HepG2 (cell line): ENCODE results near the gene CDK7. TPM values are rescaled to one million over a fixed set of nuclear protein-coding genes. Genes with fewer than 3 reads are reported as not detected.

ENCODE experiments used
- DDIT3 ChIP-seq: sonication (generic); formaldehyde crosslinking; IDR thresholded peaks from 2 replicates; pipeline ENCODE4 v1.4.0; 2020; ENCODE audit warnings: mild to moderate bottlenecking, missing genetic modification reagents
- DNMT1 ChIP-seq: sonication (generic); formaldehyde crosslinking; IDR thresholded peaks from 2 replicates; pipeline ENCODE4 v1.5.1; 2020; ENCODE audit warnings: mild to moderate bottlenecking, missing genetic modification reagents
- EEA1 ChIP-seq: sonication (generic); formaldehyde crosslinking; IDR thresholded peaks from 2 replicates; pipeline ENCODE4 v1.5.1; 2020; ENCODE audit warnings: mild to moderate bottlenecking, missing genetic modification reagents, borderline replicate concordance
- KDM6A ChIP-seq: IDR thresholded peaks from 2 replicates; pipeline ENCODE4 v1.6.1; 2016; ENCODE audit warnings: low read depth
- KLF15 ChIP-seq: sonication (generic); formaldehyde crosslinking; IDR thresholded peaks from 2 replicates; pipeline ENCODE4 v1.8.1; 2023; ENCODE audit warnings: borderline replicate concordance, mild to moderate bottlenecking, inconsistent platforms, missing genetic modification reagents, mixed read lengths
- LBX2 ChIP-seq: sonication (generic); formaldehyde crosslinking; IDR thresholded peaks from 2 replicates; pipeline ENCODE4 v1.5.0; 2020; ENCODE audit warnings: missing genetic modification reagents, mild to moderate bottlenecking, borderline replicate concordance
- NFYC ChIP-seq: IDR thresholded peaks from 2 replicates; pipeline ENCODE4 v1.6.1; 2016; ENCODE audit warnings: missing genetic modification reagents, missing compliant biosample characterization
- SIX4 ChIP-seq: sonication (generic); formaldehyde crosslinking; IDR thresholded peaks from 2 replicates; pipeline ENCODE4 v1.4.0; 2020; ENCODE audit warnings: missing genetic modification reagents
- XRCC5 ChIP-seq: fragments of 200-400 bp; formaldehyde crosslinking; optimal IDR thresholded peaks from 2 replicates; pipeline ENCODE3; 2017; ENCODE audit warnings: mild to moderate bottlenecking, low read length
- ZNF816 ChIP-seq: sonication (generic); formaldehyde crosslinking; IDR thresholded peaks from 2 replicates; pipeline ENCODE4 v1.8.0; 2022; ENCODE audit warnings: missing genetic modification reagents, mild to moderate bottlenecking, borderline replicate concordance
- polyA plus RNA-seq, 8 experiments: library from polyadenylated mRNA; depleted of rRNA in 3 of 8; stranded (reverse) in 7 of 8; unstranded in 1 of 8; fragments of >200 nt; fragmentation: Illumina TruSeq in 4 of 8; extraction: Trizol in 4 of 8; gene quantifications; 2 replicates each; pipeline versions ENCODE4 v1.2.1 to v1.2.3, GENCODE V29; 2011 to 2016; ENCODE audit warnings: low read depth in 4 of 8, missing spikeins in 1 of 8, mixed read lengths in 1 of 8; ENCODE audit not compliant: insufficient read depth in 1 of 8
- total RNA-seq, 5 experiments: library from RNA; depleted of rRNA; stranded (reverse); fragments of >200 nt; fragmentation: Illumina TruSeq; extraction: Trizol; gene quantifications; 2 replicates each; pipeline ENCODE4 v1.2.3, GENCODE V29; 2016; ENCODE audit warnings: low read depth in 1 of 5
- TF ChIP-seq, protein P1 (sequence below): sonication (generic); formaldehyde crosslinking; IDR thresholded peaks from 2 replicates; pipeline ENCODE4 v1.4.0; 2020; ENCODE audit warnings: missing genetic modification reagents
- TF ChIP-seq, protein P2 (sequence below): sonication (generic); formaldehyde crosslinking; IDR thresholded peaks from 2 replicates; pipeline ENCODE4 v1.5.0; 2020; ENCODE audit warnings: mild to moderate bottlenecking, missing genetic modification reagents, borderline replicate concordance

The CDK7 gene
- total and polyA plus RNA-seq, 2 of the 13 experiments (the other 11 are each of a cell fraction or from before 2014, with no cell fraction given): 41.2 to 54.9 TPM

GRCh38 chr5:69189162-69190086 is 45.3 kb upstream of the CDK7 start, which contains the start of gene CENPH (continued):
- TF ChIP-seq ZNF816 (CRISPR knock-in tag) (peak; percentile 88), LBX2 (CRISPR knock-in tag) (peak; percentile 73; the same call in 1 of the 2 replicates), DDIT3 (CRISPR knock-in tag) (no peak), KLF15 (CRISPR knock-in tag) (no peak), NFYC (no peak), DNMT1 (CRISPR knock-in tag) (no peak), SIX4 (CRISPR knock-in tag) (no peak), KDM6A (CRISPR knock-in tag) (no peak), EEA1 (CRISPR knock-in tag) (no peak), XRCC5 (peak; percentile 16)
- TF ChIP-seq, protein P1, sequence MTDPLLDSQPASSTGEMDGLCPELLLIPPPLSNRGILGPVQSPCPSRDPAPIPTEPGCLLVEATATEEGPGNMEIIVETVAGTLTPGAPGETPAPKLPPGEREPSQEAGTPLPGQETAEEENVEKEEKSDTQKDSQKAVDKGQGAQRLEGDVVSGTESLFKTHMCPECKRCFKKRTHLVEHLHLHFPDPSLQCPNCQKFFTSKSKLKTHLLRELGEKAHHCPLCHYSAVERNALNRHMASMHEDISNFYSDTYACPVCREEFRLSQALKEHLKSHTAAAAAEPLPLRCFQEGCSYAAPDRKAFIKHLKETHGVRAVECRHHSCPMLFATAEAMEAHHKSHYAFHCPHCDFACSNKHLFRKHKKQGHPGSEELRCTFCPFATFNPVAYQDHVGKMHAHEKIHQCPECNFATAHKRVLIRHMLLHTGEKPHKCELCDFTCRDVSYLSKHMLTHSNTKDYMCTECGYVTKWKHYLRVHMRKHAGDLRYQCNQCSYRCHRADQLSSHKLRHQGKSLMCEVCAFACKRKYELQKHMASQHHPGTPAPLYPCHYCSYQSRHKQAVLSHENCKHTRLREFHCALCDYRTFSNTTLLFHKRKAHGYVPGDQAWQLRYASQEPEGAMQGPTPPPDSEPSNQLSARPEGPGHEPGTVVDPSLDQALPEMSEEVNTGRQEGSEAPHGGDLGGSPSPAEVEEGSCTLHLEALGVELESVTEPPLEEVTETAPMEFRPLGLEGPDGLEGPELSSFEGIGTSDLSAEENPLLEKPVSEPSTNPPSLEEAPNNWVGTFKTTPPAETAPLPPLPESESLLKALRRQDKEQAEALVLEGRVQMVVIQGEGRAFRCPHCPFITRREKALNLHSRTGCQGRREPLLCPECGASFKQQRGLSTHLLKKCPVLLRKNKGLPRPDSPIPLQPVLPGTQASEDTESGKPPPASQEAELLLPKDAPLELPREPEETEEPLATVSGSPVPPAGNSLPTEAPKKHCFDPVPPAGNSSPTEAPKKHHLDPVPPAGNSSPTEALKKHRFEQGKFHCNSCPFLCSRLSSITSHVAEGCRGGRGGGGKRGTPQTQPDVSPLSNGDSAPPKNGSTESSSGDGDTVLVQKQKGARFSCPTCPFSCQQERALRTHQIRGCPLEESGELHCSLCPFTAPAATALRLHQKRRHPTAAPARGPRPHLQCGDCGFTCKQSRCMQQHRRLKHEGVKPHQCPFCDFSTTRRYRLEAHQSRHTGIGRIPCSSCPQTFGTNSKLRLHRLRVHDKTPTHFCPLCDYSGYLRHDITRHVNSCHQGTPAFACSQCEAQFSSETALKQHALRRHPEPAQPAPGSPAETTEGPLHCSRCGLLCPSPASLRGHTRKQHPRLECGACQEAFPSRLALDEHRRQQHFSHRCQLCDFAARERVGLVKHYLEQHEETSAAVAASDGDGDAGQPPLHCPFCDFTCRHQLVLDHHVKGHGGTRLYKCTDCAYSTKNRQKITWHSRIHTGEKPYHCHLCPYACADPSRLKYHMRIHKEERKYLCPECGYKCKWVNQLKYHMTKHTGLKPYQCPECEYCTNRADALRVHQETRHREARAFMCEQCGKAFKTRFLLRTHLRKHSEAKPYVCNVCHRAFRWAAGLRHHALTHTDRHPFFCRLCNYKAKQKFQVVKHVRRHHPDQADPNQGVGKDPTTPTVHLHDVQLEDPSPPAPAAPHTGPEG (CRISPR knock-in tag): peak; percentile 65; the same call in 1 of the 2 replicates
- TF ChIP-seq, protein P2, sequence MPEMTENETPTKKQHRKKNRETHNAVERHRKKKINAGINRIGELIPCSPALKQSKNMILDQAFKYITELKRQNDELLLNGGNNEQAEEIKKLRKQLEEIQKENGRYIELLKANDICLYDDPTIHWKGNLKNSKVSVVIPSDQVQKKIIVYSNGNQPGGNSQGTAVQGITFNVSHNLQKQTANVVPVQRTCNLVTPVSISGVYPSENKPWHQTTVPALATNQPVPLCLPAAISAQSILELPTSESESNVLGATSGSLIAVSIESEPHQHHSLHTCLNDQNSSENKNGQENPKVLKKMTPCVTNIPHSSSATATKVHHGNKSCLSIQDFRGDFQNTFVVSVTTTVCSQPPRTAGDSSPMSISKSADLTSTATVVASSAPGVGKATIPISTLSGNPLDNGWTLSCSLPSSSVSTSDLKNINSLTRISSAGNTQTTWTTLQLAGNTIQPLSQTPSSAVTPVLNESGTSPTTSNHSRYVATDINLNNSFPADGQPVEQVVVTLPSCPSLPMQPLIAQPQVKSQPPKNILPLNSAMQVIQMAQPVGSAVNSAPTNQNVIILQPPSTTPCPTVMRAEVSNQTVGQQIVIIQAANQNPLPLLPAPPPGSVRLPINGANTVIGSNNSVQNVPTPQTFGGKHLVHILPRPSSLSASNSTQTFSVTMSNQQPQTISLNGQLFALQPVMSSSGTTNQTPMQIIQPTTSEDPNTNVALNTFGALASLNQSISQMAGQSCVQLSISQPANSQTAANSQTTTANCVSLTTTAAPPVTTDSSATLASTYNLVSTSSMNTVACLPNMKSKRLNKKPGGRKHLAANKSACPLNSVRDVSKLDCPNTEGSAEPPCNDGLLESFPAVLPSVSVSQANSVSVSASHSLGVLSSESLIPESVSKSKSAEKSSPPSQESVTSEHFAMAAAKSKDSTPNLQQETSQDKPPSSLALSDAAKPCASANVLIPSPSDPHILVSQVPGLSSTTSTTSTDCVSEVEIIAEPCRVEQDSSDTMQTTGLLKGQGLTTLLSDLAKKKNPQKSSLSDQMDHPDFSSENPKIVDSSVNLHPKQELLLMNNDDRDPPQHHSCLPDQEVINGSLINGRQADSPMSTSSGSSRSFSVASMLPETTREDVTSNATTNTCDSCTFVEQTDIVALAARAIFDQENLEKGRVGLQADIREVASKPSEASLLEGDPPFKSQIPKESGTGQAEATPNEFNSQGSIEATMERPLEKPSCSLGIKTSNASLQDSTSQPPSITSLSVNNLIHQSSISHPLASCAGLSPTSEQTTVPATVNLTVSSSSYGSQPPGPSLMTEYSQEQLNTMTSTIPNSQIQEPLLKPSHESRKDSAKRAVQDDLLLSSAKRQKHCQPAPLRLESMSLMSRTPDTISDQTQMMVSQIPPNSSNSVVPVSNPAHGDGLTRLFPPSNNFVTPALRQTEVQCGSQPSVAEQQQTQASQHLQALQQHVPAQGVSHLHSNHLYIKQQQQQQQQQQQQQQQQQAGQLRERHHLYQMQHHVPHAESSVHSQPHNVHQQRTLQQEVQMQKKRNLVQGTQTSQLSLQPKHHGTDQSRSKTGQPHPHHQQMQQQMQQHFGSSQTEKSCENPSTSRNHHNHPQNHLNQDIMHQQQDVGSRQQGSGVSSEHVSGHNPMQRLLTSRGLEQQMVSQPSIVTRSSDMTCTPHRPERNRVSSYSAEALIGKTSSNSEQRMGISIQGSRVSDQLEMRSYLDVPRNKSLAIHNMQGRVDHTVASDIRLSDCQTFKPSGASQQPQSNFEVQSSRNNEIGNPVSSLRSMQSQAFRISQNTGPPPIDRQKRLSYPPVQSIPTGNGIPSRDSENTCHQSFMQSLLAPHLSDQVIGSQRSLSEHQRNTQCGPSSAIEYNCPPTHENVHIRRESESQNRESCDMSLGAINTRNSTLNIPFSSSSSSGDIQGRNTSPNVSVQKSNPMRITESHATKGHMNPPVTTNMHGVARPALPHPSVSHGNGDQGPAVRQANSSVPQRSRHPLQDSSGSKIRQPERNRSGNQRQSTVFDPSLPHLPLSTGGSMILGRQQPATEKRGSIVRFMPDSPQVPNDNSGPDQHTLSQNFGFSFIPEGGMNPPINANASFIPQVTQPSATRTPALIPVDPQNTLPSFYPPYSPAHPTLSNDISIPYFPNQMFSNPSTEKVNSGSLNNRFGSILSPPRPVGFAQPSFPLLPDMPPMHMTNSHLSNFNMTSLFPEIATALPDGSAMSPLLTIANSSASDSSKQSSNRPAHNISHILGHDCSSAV (CRISPR knock-in tag): no peak
